ENCODE results near the gene SRD5A1.

DNA sequence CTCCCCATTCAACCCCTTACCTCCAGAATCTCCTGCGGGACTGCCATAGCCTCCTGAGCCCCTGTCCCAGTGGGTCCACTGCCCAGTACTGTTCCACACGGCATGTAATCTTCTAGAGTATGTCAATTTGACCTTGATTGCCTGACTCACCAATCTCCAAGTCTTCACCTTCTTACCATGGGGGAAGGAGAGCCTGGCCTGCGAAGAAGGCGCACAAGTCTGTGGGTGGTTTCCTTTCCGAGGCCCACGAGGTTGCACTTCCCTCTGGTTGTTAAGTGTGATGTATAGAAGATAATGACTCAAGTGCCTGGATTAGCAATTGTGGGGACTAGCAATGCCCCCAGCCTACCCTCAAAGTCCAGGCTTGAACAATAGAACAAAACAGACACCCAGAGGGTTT lies 71.8 kb downstream of the SRD5A1 start:
- TF ChIP-seq CTCF (IDR thresholded peaks at IDR 0.05; ENCODE audit: insufficient read depth, low read length) (no peak), GABPA (IDR thresholded peaks at IDR 0.05; ENCODE audit: low read depth) (no peak), REST (IDR thresholded peaks at IDR 0.05; ENCODE audit: insufficient replicate concordance, low read depth) (no peak), POLR2AphosphoS5 (IDR thresholded peaks at IDR 0.05; ENCODE audit: low read depth) (no peak)

Measured in HL-60 (cell line).